A204.1 (cell line): ENCODE results near the gene MALRD1.

Experiments used
- FAIRE-seq: peaks from 2 replicates; lab custom pipeline; 2012; peaks lifted over from hg19 to GRCh38; lab: Jason Lieb, UNC

The MALRD1 gene

GRCh38 chr10:19048489-19048888 lies at the start of gene MALRD1:
Gene MALRD1 (plus strand): TSS chr10:19048801. CDS start chr10:19048939, 138 bp downstream.
- FAIRE-seq, result no peak

- FAIRE-seq, result no peak
Observed at GRCh38 chr10:19003341-19003740, 45.3 kb upstream of the MALRD1 start.

GRCh38 chr10:19012111-19012510 lies 36.5 kb upstream of the MALRD1 start:
- FAIRE-seq, result no peak

- FAIRE-seq, result no peak
Observed at GRCh38 chr10:19014034-19014433, 34.6 kb upstream of the MALRD1 start.

GRCh38 chr10:19014498-19014897 lies 34.1 kb upstream of the MALRD1 start:
- FAIRE-seq, result no peak

GRCh38 chr10:19017116-19017890 lies 31.3 kb upstream of the MALRD1 start:
- no peak for FAIRE-seq

GRCh38 chr10:19021162-19021561 lies 27.4 kb upstream of the MALRD1 start:
- no peak for FAIRE-seq

- no peak for FAIRE-seq
Observed at GRCh38 chr10:19024611-19025010, 24.0 kb upstream of the MALRD1 start.

- no peak for FAIRE-seq
Observed at GRCh38 chr10:19031763-19032162, 16.8 kb upstream of the MALRD1 start.

- no peak for FAIRE-seq
Observed at GRCh38 chr10:19033741-19034140, 14.9 kb upstream of the MALRD1 start.

- FAIRE-seq, result no peak
Observed at GRCh38 chr10:19041171-19041570, 7.4 kb upstream of the MALRD1 start.

GRCh38 chr10:19043431-19043830 lies 5.2 kb upstream of the MALRD1 start:
- no peak for FAIRE-seq

- FAIRE-seq, result no peak
Observed at GRCh38 chr10:19046679-19047078, 1.9 kb upstream of the MALRD1 start.

- no peak for FAIRE-seq
Observed at GRCh38 chr10:19048891-19049290, 290 bp downstream of the MALRD1 start.

GRCh38 chr10:19049567-19049966 lies 966 bp downstream of the MALRD1 start:
- no peak for FAIRE-seq

- FAIRE-seq, result no peak
Observed at GRCh38 chr10:19054289-19054835, 5.8 kb downstream of the MALRD1 start.

GRCh38 chr10:19058046-19058445 lies 9.4 kb downstream of the MALRD1 start:
- no peak for FAIRE-seq

GRCh38 chr10:19063986-19064385 lies 15.4 kb downstream of the MALRD1 start:
- no peak for FAIRE-seq

- FAIRE-seq, result no peak
Observed at GRCh38 chr10:19071946-19072345, 23.3 kb downstream of the MALRD1 start.

- FAIRE-seq, result no peak
Observed at GRCh38 chr10:19077276-19077675, 28.7 kb downstream of the MALRD1 start.

GRCh38 chr10:19096501-19097073 lies 48.0 kb downstream of the MALRD1 start:
- no peak for FAIRE-seq

GRCh38 chr10:19097151-19097550 lies 48.5 kb downstream of the MALRD1 start:
- no peak for FAIRE-seq

GRCh38 chr10:19098803-19099202 lies 50.2 kb downstream of the MALRD1 start:
- no peak for FAIRE-seq

GRCh38 chr10:19107406-19107805 lies 58.8 kb downstream of the MALRD1 start:
- FAIRE-seq, result no peak
